ENCODE measurements around the gene MRGPRE. TPM values are rescaled to one million over a fixed set of nuclear protein-coding genes. Genes with fewer than 3 reads are reported as not detected.

MRGPRE gene
- total RNA-seq, 4 donors from 2014 or later = 0.46 TPM; not detected in 3

DNA sequence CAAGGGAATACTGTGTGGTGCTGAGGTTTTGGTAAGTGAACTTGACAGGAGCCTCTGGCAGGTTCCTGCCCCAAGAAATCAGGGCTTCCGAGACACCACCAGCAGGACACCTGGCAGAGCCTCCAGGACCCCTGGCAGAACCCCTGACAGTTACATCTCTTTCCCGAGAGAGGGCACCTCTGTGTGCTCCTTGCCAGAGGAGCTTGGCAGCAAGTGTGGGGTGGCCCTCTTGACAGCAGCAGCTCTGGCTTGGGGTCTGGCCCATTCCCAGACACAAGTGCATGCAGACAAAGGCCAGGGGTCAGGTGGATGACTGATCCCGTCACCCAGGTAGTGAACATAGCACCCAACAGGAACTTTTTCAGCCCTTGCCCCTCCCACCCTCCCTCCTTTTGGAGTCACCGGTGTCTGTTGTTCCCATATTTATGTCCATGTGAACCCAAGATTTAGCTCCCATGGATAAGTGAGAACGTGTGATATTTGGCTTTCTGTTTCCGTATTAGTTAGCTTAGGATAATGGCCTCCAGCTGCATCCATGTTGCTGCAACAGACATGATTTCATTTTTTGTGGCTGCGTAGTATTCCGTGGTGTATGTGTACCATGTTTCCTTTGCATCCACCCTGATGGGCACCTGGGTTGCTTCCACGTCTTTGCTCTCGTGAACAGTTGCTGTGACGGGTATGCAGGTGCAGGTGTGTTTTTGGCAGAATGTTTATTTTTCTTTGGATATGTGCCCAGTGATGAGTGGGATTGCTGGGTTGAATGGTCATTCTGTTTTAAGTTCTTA lies 45.9 kb downstream of the MRGPRE start:
- no peak for DNase-seq (ENCODE audit: extremely low spot score)
- H3K27me3 ChIP-seq = no peaks in the 10 kb centered on the region
- TF ChIP-seq, protein P1, sequence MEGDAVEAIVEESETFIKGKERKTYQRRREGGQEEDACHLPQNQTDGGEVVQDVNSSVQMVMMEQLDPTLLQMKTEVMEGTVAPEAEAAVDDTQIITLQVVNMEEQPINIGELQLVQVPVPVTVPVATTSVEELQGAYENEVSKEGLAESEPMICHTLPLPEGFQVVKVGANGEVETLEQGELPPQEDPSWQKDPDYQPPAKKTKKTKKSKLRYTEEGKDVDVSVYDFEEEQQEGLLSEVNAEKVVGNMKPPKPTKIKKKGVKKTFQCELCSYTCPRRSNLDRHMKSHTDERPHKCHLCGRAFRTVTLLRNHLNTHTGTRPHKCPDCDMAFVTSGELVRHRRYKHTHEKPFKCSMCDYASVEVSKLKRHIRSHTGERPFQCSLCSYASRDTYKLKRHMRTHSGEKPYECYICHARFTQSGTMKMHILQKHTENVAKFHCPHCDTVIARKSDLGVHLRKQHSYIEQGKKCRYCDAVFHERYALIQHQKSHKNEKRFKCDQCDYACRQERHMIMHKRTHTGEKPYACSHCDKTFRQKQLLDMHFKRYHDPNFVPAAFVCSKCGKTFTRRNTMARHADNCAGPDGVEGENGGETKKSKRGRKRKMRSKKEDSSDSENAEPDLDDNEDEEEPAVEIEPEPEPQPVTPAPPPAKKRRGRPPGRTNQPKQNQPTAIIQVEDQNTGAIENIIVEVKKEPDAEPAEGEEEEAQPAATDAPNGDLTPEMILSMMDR (IDR thresholded peaks at IDR 0.05) = no peak
- TF ChIP-seq POLR2AphosphoS5 (IDR thresholded peaks at IDR 0.05) (no peak), EP300 (IDR thresholded peaks at IDR 0.05) (no peak), POLR2A (IDR thresholded peaks at IDR 0.05; ENCODE audit: low read depth) (no peak)
- H3K9me3 ChIP-seq = no peaks in the 10 kb centered on the region
- intact Hi-C loops (cut with DNase I) = no loop called here
- H3K4me3 ChIP-seq = no peak overlapping the region
- 84% methylated on average over 11 of the region's 11 CpGs for WGBS
- H3K27ac ChIP-seq (replicated peaks in 1 of 4) = no peak overlapping the region
- H3K36me3 ChIP-seq = no peaks in the 10 kb centered on the region
- H3K4me1 ChIP-seq = no peaks in the 10 kb centered on the region

DNA sequence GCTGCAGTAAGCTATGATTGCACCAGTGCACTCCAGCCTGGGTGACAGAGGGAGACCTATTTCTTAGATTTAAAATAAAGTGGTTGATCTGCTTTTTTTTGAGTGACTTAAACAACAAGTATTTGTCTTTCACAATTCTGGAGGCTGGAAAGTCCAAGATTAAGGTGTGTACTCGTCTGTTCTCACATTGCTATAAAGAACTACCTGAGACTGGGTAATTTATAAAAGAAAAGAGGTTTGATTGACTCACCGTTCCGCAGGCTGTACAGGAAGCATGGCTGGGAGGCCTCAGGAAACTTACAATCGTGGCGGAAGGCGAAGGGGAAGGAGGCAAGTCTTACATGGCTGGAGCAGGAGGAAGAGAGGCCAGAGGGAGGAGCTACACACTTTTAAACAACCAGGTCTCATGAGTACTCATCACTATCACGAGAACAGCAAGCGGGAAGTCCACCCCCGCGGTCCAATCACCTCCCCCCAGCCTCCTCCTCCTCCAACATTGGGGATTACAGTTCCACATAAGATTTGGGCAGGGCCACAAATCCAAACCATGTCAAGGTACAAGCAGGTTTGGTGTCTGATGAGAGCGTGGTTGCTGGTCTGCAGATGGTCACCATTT lies 47.4 kb downstream of the MRGPRE start:
- Histone ChIP-seq H3K36me3 (no peaks in the 10 kb centered on the region), H3K9me3 (no peaks in the 10 kb centered on the region), H3K27ac (replicated peaks in 1 of 4) (no peak overlapping the region), H3K4me1 (no peaks in the 10 kb centered on the region), H3K4me3 (no peak overlapping the region), H3K27me3 (no peaks in the 10 kb centered on the region)
- 84% methylated on average over 11 of the region's 11 CpGs for WGBS
- TF ChIP-seq EP300 (IDR thresholded peaks at IDR 0.05) (no peak), POLR2AphosphoS5 (IDR thresholded peaks at IDR 0.05) (no peak), POLR2A (IDR thresholded peaks at IDR 0.05; ENCODE audit: low read depth) (no peak)
- TF ChIP-seq, protein P1 (IDR thresholded peaks at IDR 0.05) = no peak
- DNase-seq (ENCODE audit: extremely low spot score) = no peak
- intact Hi-C loops (cut with DNase I) = no loop called here

DNA sequence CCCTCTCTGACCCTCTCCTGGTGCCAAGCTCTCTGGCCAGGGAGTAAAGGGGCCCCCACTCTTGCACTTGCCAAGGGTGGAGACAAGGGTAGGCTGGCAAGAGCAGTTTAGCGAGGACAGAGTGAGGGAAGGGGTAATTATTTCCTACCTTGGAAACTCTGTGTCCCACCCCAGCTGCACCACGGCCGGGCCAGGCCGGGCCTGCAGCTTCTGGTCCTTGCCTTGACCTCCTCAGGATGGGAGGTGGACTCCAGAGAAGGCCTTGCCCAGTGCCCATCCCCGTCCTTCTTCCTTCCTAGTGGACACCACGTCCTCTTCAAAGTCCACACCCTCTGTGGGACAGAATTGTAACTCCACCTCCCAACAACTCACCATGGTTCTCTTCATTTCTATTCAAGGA lies 48.7 kb downstream of the MRGPRE start:
- Histone ChIP-seq H3K4me3 (no peak overlapping the region), H3K27me3 (no peaks in the 10 kb centered on the region), H3K27ac (replicated peaks in 1 of 4) (no peak overlapping the region), H3K4me1 (no peaks in the 10 kb centered on the region), H3K36me3 (no peaks in the 10 kb centered on the region), H3K9me3 (no peaks in the 10 kb centered on the region)
- DNase-seq (ENCODE audit: extremely low spot score) = no peak
- TF ChIP-seq, protein P1 (IDR thresholded peaks at IDR 0.05) = no peak
- TF ChIP-seq EP300 (IDR thresholded peaks at IDR 0.05) (no peak), POLR2AphosphoS5 (IDR thresholded peaks at IDR 0.05) (no peak), POLR2A (IDR thresholded peaks at IDR 0.05; ENCODE audit: low read depth) (no peak)
- intact Hi-C loops (cut with DNase I) = no loop called here
- 67% methylated on average over 5 of the region's 6 CpGs for WGBS

DNA sequence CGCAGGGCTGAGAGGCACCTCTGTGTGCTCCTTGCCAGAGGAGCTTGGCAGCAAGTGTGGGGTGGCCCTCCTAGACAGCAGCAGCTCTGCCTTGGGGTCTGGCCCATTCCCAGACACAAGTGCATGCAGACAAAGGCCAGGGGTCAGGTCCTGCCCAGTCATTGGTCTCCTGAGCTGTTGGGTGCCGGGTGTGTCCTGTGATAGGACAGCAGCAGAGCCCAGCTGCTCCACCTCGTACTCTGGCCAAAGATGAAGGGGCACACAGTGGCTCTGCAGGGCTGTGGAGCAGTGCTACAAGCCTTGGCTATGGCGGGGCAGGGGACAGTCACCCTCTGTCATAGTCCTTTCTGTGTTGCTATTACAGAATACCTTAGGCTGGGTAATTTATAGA lies 49.8 kb downstream of the MRGPRE start:
- TF ChIP-seq, protein P1 (IDR thresholded peaks at IDR 0.05) = no peak
- TF ChIP-seq POLR2AphosphoS5 (IDR thresholded peaks at IDR 0.05) (no peak), EP300 (IDR thresholded peaks at IDR 0.05) (no peak), POLR2A (IDR thresholded peaks at IDR 0.05; ENCODE audit: low read depth) (no peak)
- H3K4me3 ChIP-seq = no peak overlapping the region
- WGBS = 94% methylated on average over 2 of the region's 4 CpGs
- intact Hi-C loops (cut with DNase I) = no loop called here
- no peaks in the 10 kb centered on the region for H3K4me1 ChIP-seq
- H3K27ac ChIP-seq (replicated peaks in 1 of 4) = no peak overlapping the region
- no peaks in the 10 kb centered on the region for H3K36me3 ChIP-seq
- no peaks in the 10 kb centered on the region for H3K27me3 ChIP-seq
- no peak for DNase-seq (ENCODE audit: extremely low spot score)
- no peaks in the 10 kb centered on the region for H3K9me3 ChIP-seq
